NCI-H526 (cell line): Measurements from ENCODE around the gene ARMC10.
"Not testable (repeated sequence)": the region's sequence is repeated elsewhere in the genome, so short reads cannot be mapped to it uniquely, and the experiment has no call there.

Source experiments
- DNase-seq, 2 experiments: peaks; one replicate each; lab custom pipeline; 2025; lab: John Stamatoyannopoulos, UW

Gene ARMC10

GRCh38 chr7:103074519-103075336 is at the start of gene ARMC10, which contains the start of gene FBXL13:
Gene ARMC10 (plus strand): TSS chr7:103075140. CDS start chr7:103075273, 133 bp downstream.
Gene FBXL13 (minus strand): TSS chr7:103074796.
- DNase-seq, result peak; percentile 88 to 99

GRCh38 chr7:103025341-103025740 is 49.6 kb upstream of the ARMC10 start:
- no peak for DNase-seq

- DNase-seq, result no peak
These were observed 43.9 kb upstream of the ARMC10 start for GRCh38 chr7:103031024-103031423.

- no peak for DNase-seq
These were observed 43.2 kb upstream of the ARMC10 start for GRCh38 chr7:103031781-103032180.

GRCh38 chr7:103034318-103034717 is 40.6 kb upstream of the ARMC10 start:
- not testable (repeated sequence) for DNase-seq

GRCh38 chr7:103037476-103037822 is 37.5 kb upstream of the ARMC10 start:
- no peak for DNase-seq

GRCh38 chr7:103037823-103038739 is 36.9 kb upstream of the ARMC10 start:
- DNase-seq, result peak in 1 of 2 experiments; percentile 41

GRCh38 chr7:103041815-103042214 is 33.1 kb upstream of the ARMC10 start:
- not testable (repeated sequence) for DNase-seq

- no peak for DNase-seq
These were observed 26.1 kb upstream of the ARMC10 start for GRCh38 chr7:103048833-103049232.

- DNase-seq, result no peak
These were observed 23.4 kb upstream of the ARMC10 start for GRCh38 chr7:103051519-103051918.

- DNase-seq, result not testable (repeated sequence)
These were observed 18.9 kb upstream of the ARMC10 start for GRCh38 chr7:103056006-103056405.

GRCh38 chr7:103058122-103058521 is 16.8 kb upstream of the ARMC10 start:
- no peak for DNase-seq

- no peak for DNase-seq
These were observed 15.5 kb upstream of the ARMC10 start for GRCh38 chr7:103059471-103059870.

- DNase-seq, result no peak
These were observed 11.0 kb upstream of the ARMC10 start for GRCh38 chr7:103063895-103064294.

- peak; percentile 43 to 86 for DNase-seq
These were observed 9.3 kb upstream of the ARMC10 start for GRCh38 chr7:103065667-103066066.

- no peak for DNase-seq
These were observed 6.2 kb upstream of the ARMC10 start for GRCh38 chr7:103068414-103069403.

GRCh38 chr7:103071000-103071399 is 3.9 kb upstream of the ARMC10 start:
- DNase-seq, result no peak

- DNase-seq, result peak in 1 of 2 experiments; percentile 35
These were observed 886 bp upstream of the ARMC10 start for GRCh38 chr7:103073989-103074518.

GRCh38 chr7:103075337-103075918 is 488 bp downstream of the ARMC10 start:
- DNase-seq, result peak; percentile 52 to 84

GRCh38 chr7:103076764-103077163 is 1.8 kb downstream of the ARMC10 start:
- no peak for DNase-seq

GRCh38 chr7:103077318-103077717 is 2.4 kb downstream of the ARMC10 start:
- DNase-seq, result no peak
